Activated CD8-positive, alpha-beta memory T cell treated with anti-CD3 and anti-CD28 coated beads, Interleukin-2, amount 50 U/mL, for 48 hours (primary cell): ENCODE data around the gene C20orf202.
A peak's percentile ranks its signal among the peaks of the same experiment; 100 is the strongest.

Source experiments
- DNase-seq: peaks from one replicate; pipeline ENCODE4 v3.0.0-alpha.2; 2020

Gene C20orf202

DNA sequence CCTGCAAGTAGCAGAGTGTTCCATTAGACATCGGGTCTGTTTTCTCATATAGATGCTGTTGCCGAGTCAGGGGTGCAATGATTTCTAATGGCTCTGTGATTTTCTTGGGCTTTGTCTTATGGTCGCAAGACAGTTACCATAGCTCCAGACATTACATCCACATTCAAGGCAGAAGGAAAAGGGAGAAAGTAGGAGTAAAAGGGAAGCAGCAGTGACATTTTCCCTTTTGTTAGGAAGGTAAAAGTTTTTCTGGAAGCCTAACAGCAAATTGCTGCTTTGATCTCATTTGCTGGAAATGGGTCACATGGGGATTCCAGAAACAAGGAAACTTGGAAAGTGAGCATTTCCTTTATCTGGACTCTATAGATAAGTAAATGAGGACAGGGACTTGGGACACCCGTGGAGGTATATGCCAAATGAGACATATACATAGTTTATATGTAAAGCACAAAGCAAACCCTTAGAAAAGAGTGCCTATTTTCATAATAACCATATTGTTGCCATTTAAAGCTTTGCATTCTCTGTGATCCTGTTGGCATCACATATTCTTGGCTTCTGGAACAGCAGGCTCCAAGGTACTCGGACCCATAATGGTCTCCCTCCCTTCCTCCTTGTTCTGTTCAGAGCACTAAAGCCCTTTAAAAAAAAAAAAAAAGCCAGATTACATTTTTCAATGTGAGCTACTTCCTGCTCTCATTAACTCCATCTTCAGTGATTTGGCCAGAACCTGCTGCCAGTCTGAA, at the start of gene C20orf202:
Gene C20orf202 (plus strand): TSS at position 693 of the 743 bp plus-strand sequence. CDS start 132 bp downstream, outside the sequence.
- DNase-seq, result no peak

DNA sequence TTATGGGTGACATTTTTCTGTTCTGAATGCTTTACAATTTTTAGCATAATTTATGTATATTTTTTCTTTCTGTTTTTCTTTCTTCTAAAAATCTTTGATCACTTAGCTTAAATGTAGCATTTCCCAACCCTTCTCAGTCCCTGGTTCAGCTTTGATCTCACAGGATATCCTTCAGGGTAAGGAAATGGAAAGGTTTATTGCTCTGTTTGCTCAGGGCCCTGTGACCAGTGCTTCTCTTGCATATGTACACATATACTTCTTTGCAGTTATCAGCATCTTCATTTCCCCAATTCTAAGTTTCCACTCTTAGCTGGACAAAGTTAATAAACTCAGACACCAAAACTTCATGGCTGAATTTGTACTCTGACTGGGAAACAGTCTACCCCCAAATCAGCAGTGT, 49.0 kb upstream of the C20orf202 start:
- no peak for DNase-seq

DNA sequence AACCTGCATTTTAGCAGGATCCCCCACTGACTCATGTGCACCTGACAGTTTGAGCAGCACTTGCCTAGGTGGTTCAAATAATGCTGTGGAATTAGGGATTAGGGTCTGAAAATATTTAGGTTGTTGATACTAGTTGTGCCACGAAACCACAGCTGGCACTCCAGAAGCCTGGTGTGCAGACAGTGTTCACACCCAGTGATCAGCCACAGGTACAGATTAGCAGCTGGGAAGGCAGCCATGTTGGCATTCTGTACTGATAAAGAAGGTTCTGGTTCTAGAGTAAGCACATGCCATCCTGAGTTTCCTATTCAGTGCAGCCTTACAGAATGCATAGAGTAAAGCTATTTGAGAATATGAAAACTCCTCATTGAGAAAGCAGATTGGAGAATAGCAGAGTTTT, 48.6 kb upstream of the C20orf202 start:
- no peak for DNase-seq

DNA sequence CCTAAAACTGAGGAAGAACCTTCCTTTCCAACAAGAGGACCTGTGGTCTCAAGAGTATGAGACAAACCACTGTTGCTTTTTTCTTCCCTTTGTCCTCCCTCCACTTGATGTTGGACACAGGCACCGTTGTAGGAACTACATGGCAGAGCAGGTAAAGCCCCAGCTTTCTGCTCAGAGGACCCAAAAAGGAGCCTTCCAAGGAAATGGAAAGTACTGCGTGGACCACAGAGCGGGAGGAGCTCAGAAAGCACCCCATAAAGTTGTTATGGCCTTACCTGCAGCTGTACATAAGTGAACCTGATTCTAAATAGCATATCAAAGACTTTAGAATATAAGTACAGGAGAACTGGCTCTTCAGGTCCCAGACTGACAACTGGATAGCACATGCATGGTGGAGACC, 47.9 kb upstream of the C20orf202 start:
- DNase-seq, result no peak

DNA sequence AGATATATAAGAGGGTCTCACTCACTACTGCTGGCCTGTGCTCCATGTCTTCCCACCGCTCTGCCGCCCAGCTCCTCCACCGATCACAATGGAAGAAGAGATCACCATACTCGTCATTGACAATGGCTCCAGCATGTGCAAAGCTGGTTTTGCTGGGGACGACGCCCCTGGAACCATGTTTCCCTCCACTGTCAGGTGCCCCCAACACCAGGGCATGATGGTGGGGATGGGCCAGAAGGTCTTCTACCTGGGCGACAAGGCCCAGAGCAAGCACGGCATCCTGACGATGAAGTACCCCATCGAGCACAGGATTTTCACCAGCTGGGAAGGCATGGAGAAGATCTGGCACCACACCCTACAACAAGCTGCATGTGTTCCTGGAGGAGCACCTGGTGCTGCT, 42.8 kb upstream of the C20orf202 start:
- no peak for DNase-seq

DNA sequence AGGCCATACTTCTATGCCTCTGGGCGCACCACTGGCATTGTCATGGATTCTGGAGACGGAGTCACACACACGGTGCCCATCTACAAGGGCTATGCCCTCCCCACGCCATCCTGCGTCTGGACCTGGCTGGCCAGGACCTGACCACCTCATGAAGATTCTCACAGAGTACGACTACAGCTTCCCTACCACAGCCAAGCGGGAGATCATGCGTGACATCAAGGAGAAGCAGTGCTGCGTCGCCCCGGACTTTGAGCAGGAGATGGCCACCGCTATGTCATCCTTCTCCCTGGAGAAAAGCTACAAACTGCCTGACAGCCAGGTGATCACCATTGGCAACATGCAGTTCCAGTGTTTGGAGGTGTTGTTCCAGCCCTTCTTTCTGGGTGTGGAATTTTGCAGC, 42.3 kb upstream of the C20orf202 start:
- no peak for DNase-seq

DNA sequence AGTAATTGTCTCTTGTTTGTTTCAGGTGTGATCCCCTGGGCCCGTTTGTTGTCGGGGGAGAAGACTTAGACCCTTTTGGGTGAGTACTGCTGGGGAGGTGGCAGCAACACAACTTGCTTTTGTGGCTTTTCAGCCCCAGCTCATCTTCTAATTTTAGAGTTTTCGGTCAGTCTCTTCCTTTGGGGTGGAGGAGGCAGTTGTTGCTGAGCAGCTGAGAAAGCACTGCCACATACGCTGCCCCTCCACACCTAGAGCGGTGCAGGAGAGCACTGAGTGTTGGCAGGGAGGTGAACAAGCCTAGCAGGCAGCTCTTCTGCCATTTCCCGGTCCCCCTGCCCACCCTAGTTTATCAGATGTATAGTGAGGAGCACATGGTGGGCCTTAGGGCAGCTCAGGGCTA, 40.1 kb upstream of the C20orf202 start:
- DNase-seq, result no peak

DNA sequence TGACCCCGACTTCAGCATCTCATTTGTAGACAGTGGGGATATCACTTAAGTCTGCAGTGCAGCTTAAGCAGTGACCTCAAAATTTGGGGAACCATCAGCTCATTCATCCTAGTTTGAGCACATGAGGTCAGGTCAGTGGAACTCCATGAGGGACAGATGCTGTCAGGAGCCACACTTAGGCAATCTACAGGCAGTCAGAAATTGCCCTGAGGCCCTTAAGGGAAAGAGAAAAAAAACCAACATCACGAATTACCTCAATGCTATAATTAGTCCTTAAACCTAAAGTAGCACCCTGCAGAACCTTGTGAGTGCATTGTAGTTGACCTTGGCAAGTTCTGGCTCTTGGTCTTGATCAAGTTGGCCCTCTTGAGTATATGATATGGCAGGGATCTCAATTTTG, 39.6 kb upstream of the C20orf202 start:
- DNase-seq, result no peak

DNA sequence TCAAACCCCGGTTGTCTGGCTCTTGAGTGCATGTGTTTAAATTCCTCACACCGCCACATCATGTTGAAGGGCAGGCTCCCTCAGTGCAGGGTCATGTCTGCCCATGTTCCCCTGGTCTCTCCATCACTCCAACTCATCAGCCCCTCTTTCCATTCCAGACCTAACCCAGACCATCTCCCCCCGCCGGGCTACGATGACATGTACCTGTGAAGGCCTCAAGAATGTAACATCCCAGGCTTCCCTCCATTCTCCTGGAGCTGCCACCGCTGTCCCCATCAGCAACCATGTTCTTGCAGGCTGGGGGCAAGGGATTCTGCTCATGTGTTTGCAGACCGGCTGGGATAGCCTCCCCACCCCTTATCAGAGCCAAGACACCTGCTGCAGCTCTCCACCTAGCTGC, 38.4 kb upstream of the C20orf202 start:
- DNase-seq, result peak; percentile 29

DNA sequence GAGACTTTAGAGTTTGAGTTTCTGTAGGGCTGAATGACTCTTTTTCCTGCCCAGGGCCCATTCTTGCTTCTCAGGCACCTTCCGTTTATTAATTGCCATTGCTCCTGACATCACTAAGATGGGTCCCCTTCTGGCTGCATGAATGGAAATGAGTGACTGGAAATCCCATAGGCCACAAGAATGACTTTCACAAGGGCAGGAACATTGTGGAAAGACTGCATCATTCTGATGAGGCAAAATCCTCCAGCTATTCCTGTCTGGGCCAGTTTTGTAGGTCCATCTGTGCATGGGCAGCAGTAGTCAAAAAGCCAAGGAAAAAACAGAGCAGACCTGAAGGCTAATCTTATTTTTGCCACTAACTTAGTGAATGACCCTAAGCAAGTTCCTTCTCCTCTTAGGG, 37.7 kb upstream of the C20orf202 start:
- DNase-seq, result peak; percentile 30

DNA sequence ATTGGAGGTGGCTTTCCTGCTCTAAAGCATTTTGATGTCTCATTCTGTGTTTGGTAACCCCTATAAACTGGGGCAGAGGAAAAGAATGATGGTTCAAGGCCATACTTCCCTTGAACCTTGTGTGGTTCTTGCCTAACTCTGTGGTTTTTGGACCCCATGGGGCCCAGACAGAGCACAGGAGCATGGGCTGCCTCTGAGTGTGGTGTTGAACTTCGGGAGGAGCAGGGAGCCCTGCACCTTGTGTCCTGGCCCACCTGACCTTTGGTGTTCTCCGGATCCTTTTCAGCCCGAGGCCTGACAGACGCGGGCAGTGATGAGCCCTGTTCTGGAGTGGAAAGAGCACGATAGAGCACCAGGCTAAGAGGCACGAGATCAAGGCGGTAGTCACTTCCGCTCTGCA, 37.3 kb upstream of the C20orf202 start:
- peak; percentile 30 for DNase-seq

DNA sequence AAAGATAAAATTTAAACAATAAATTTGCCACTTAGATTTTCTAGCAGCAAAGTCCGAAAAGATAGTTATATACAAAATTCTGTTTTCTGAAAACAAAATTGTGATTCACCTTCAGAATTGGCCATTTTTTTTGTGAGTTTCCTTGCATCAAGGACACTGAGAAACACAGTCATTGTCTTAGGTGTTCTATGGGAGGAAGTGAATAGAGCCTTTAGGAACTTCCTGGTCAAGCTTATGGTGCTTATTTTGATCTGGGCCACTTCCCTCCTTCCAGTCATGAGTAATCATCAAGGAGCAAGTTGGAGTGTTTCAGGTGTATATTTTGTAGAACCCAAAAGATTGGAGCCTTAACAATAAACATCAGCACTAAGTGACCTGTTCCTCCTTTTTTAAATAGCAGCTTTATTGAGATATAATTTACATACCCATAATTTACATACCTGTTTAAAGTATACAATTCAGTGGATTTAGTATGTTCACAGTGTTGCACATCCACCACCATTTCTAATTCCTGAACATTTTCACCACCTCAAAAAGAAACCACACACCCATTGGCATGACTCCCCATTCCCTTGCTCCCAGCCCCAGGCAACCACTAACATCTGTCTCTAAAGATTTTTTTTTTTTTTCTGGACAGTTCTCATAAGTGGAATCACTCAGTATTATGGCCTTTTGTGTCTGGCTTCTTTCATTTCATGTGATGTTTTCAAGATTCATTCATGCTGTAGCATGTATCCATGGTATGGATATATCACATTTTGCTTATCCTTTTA, 36.1 kb upstream of the C20orf202 start:
- no peak for DNase-seq

DNA sequence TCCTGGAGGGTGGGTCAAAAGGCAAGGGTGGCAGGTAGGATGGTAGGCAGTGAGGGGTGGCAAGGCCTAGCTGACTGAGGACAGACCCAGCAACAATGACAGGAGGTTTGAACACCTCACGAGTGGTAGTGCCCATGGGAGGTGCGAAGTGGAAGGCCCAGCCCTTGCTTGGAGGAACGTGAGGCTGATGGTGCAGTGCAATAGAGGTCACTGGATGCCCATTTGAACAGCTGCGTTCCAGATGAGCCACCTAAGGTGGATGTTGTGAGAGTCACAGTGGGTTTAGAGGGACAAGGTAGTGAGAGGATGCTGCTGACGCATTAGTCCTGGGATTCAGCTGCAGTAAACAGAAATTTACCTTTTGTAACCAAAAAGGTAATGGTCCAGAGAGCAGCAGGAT, 34.0 kb upstream of the C20orf202 start:
- DNase-seq, result peak; percentile 45

DNA sequence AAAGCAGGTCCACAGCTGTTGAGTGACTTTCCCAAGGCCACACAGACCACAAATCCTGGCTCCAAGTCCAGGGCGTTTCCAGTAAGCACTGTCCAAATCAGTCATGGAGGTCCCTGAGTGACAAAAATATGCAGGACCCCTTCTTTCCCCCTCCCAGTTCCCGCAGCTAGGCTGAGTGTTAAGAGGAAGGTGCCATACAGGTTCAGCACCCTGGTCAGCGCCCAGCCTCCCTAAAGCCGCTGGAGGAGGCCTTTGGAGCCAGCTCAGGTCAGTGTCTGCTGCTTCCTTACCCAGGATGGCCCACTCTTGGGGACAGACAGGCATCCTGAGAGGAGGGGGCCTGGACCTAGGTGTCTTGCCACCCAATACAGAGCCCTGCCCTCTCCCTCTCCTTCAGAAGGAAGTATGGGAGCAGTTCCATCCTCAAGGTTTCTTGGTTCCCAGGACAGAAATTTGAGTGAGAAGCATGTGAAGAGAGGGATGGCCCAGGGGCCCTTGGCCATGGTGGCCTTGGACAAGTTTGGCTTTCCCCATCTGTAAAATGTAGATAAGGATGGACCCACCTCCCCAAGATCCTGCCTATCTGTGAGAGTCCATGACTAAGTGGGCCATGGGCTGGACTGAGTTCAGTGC, 31.7 kb upstream of the C20orf202 start:
- DNase-seq, result peak; percentile 62

DNA sequence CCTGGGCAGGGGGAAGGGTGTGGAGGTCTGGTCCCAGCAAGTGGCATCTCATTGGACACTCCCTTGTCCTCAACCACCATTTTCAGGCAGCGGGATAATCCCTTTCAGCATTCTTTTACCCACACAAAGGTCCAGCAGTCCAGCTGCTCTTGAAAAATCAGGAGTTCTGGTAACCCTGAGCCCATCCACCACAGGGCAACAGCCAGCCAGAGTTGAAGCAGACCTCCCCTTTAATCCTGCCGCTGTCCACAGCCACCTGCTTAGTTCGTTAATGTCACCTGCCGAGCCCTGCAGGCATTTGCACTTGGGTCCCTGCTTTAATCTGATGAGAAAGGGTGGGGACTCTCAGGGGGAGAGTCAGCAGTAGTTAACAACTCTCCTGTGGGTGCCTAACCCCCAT, 29.6 kb upstream of the C20orf202 start:
- peak; percentile 23 for DNase-seq

DNA sequence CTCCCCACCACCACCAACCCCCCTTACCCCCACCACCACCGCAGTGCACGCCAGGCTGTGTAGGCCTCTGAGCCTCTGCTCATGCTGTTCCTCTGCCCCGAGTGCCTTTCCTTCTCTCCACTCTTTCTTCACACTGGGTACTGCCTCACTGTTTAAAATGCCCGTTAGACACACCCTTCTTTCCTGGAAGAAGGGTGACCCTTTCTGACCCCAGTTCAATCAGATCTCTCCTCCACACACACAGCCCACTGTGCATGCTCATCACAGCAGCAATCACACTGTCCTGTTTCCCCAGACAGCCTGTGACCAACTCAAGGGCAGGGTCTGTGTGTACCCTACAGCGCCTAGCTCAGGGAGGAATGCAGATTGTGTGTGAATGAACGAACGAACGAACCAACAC, 28.5 kb upstream of the C20orf202 start:
- no peak for DNase-seq

DNA sequence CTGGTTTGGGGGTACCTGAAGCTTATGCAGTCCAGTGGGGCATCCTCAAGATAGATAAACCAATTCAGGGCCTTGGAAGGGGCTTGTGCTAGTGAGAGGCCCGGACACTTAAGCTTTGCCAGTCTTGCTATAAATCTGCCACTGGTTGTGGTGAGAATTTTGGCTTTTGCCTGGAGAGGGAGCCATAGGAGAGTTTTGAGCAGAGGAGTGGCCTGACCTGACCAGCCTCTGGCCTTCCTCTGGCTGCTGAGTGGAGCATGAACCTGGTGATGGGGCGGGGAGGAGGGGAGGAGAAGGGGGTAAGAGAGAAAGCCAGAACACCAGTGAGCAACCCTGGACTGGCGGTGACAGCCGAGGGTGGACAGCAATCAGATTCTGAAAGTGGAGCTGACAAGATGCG, 25.6 kb upstream of the C20orf202 start:
- DNase-seq, result no peak

DNA sequence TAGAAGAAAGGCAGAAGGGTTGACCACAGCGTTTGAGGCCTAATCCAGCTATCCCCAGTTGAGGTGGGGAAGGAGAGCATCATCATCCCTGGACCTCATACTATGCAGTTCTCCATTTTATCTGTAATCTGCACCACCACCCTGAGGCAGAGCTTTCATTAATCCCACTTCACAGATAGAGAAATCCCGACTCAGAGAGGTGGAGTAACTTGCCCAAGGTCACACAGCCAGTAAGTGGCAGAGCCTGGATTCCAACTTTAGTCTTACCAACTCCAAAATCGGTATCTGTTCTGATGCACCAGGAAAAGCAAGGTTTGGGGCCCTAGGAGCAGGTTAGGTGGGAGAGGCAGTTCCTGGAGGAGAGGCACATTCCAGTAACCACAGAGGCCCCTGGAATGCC, 25.2 kb upstream of the C20orf202 start:
- DNase-seq, result no peak

DNA sequence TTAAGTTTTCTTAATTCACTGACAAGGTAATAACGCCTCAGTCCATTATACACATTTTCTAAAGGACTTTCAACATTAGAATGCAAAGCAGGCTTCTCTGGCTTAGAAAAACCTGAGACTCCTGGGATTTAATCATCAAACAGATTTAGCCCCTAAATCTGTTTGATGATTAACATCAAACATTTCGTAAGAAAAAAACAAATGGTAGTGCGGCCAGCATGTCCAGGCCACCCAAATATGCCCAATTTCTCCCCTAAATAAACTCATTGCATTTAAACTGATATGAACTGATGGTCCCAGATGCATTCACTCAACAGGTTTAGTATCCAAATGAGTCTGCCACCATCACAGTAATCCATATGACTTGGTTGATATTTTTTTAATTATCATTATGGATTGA, 24.6 kb upstream of the C20orf202 start:
- DNase-seq, result no peak

DNA sequence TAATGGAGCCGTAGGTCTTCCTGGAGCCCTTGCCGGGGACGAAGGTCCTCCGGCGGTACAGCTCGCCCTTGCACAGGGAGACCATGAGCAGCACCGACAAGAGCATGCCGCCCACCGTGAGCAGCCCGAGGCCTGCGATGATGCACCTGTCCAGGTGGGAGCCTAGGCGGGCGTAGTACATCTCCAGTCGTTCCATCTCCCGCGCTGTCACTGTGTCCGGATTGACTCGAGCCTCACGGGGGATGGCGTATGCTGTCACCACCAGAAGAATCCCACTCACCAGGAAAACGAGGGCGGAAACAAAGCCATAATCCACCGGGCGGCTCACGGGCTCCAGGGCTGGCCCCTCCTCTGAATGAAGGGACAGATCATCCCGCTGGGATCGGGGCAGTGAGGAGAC, 22.3 kb upstream of the C20orf202 start:
- no peak for DNase-seq

DNA sequence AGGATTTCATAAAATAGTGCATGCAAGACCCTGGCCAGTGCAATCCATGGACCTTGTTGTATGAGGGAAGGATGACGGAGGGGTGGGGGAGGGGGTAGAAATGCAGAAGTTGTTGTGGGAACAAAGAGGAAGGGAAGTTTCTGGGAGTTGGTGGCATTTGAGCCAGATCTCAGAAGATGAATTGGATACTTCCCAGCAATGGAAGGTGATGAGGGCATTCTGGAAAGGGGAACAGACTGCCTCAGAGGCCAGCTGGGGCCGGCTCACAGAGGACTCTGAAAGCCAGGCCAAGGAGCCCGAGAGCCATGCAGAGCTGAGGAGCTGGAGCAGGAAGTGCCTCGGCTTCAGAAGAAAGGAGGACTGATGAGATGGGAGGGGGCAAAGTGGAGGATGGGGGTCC, 21.1 kb upstream of the C20orf202 start:
- DNase-seq, result no peak

DNA sequence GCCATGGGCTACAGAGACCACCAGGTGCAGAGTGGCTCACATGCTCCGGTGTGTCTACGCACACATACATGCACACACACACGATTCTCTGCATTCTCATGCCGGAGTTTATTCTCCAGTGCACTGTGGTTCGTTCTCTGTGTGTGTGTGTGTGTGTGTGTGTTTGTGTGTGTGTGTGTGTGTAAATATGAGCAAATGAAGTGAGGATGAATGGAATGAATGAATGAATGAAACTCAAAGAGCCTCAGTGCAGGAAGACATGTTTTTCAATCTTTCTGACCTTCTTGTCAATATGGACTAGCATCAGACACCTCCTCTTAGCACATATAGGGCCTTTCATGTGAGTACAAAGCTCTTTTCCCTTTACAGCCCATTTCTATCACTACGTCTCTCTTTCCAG, 20.1 kb upstream of the C20orf202 start:
- DNase-seq, result no peak

DNA sequence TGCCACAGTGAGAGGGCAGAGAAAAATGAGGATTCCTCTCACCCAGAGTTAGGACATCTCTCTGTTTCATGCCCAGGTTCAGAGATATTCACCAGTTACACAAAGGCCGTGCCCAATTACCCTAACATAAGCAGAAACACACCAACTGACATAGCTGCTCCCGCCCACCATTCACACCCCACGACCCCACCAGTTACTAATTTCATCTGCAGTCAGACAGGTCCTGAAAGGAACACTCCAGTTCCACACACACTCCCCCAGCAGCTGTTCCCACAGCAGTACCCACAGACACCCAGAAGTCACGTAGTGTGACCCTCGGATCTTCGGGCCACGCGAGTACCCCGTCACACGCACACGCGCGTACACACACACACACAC, 19.0 kb upstream of the C20orf202 start:
- no peak for DNase-seq

DNA sequence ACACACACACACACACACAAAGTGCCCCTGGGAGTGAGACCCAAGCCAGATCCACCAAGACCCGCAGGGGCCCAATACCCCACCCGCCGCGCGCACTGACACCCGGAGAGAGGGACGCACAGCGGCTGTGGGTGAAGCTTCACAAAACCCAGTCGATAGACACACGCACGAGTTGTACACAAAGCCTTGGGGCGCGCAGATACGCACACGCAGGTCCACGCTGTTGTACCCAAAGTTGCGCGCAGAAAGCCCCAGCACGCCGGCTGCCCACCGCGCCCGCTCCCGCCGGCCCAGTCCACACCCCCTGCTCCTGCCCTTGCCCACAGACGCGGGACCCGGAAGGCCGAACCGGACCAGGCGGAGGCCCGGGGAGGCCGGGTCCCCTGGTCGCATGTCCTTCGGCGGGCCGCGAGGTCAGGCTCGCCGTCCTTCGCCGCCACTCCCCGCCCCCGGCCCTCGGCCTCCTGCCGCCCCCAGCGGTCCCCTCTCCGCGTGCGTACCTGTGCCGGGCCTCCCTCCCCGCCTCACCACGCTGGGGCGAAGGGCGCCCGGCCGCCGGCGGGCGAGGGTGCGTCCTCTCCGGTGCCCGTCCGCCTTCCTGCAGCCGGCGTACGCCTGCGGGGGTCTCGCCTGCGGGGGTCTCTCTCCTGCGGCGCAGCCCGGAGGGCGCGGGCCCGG, 18.5 kb upstream of the C20orf202 start, which contains the start of gene TMEM74B:
Gene TMEM74B (minus strand): TSS at position 344 of the 678 bp plus-strand sequence. CDS start 1,180 bp downstream, outside the sequence.
- peak; percentile 59 for DNase-seq
